ENCODE measurements around the gene SDF4. TPM values are rescaled to one million over a fixed set of nuclear protein-coding genes. Genes with fewer than 3 reads are reported as not detected.

The SDF4 gene
- total and polyA plus RNA-seq, 2 of the 13 experiments (the other 11 are each of a cell fraction or from before 2014, with no cell fraction given): 80.8 to 107 TPM

DNA sequence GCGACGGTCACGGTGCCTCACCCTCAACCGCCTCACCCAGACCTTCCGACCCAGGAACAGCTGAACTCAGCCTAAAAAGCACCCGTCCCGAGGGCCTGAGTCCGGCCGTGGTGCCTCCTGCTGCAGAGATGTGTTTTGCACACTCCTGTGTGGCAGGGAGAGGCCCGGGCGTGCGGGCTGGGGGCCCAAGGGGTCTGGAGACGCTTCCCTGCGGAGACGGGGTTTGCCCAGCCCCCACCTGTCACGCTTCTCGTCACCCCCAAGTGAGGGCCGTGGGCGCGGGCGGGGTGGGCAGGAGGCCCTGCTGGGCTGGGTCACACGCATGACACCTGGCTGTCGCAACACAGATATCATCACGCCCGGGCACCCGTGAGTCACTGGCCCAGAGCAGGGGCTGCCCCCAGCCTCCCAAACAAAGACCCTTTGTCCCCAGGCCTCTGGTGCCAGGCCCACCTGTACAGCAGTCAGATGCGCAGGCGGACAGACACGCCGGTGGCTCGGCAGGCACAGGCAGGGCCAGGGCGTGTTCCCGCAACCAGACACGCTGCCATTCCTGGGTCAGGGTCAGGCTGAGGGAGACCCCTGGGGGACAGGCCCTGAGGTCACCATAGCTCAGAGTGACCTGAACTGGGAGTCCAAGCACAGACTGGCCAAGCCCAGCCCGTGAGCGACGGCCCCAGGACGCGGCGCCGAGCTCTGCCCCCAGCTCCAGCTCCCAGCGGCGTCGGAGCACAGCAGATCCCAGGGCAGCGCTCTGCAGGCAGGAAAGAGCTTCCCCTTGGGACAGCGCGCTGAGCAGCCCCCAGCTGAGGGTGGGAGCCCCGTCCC lies 6.3 kb upstream of the SDF4 start (continued):
- TF ChIP-seq, protein P1, sequence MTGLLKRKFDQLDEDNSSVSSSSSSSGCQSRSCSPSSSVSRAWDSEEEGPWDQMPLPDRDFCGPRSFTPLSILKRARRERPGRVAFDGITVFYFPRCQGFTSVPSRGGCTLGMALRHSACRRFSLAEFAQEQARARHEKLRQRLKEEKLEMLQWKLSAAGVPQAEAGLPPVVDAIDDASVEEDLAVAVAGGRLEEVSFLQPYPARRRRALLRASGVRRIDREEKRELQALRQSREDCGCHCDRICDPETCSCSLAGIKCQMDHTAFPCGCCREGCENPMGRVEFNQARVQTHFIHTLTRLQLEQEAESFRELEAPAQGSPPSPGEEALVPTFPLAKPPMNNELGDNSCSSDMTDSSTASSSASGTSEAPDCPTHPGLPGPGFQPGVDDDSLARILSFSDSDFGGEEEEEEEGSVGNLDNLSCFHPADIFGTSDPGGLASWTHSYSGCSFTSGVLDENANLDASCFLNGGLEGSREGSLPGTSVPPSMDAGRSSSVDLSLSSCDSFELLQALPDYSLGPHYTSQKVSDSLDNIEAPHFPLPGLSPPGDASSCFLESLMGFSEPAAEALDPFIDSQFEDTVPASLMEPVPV (CRISPR knock-in tag; IDR thresholded peaks at IDR 0.05): peak; percentile 69; the same call in 1 of the 2 replicates
- TF ChIP-seq ATF7-NPFF (CRISPR knock-in tag; IDR thresholded peaks at IDR 0.05; ENCODE audit: low read depth) (peak; percentile 35; the same call in 1 of the 2 replicates), PRPF4 (IDR thresholded peaks at IDR 0.05; ENCODE audit: low read depth, low read length, poor library complexity, severe bottlenecking) (no peak), JUN (CRISPR knock-in tag; IDR thresholded peaks at IDR 0.05) (peak; percentile 47; the same call in 1 of the 2 replicates), BRD4 (CRISPR knock-in tag; IDR thresholded peaks at IDR 0.05) (peak; percentile 75; the same call in 1 of the 2 replicates), PPARG (CRISPR knock-in tag; conservative IDR thresholded peaks at IDR 0.05) (no peak), KLF12 (CRISPR knock-in tag; IDR thresholded peaks at IDR 0.05; ENCODE audit: borderline replicate concordance) (peak; percentile 46; the same call in 1 of the 2 replicates), RBM39 (IDR thresholded peaks at IDR 0.05; ENCODE audit: low read depth, low read length, poor library complexity, severe bottlenecking) (peak; percentile 16), GTF2F1 (IDR thresholded peaks at IDR 0.05; ENCODE audit: low read length) (no peak), ZNF660 (CRISPR knock-in tag; IDR thresholded peaks at IDR 0.05; ENCODE audit: borderline replicate concordance, low read depth) (no peak), SAFB2 (CRISPR knock-in tag; IDR thresholded peaks at IDR 0.05; ENCODE audit: borderline replicate concordance, low read depth) (peak; percentile 91), ZNF317 (CRISPR knock-in tag; IDR thresholded peaks at IDR 0.05) (no peak), CBFB (CRISPR knock-in tag; IDR thresholded peaks at IDR 0.05) (peak; percentile 38; the same call in 1 of the 2 replicates)
- TF ChIP-seq, protein P2, sequence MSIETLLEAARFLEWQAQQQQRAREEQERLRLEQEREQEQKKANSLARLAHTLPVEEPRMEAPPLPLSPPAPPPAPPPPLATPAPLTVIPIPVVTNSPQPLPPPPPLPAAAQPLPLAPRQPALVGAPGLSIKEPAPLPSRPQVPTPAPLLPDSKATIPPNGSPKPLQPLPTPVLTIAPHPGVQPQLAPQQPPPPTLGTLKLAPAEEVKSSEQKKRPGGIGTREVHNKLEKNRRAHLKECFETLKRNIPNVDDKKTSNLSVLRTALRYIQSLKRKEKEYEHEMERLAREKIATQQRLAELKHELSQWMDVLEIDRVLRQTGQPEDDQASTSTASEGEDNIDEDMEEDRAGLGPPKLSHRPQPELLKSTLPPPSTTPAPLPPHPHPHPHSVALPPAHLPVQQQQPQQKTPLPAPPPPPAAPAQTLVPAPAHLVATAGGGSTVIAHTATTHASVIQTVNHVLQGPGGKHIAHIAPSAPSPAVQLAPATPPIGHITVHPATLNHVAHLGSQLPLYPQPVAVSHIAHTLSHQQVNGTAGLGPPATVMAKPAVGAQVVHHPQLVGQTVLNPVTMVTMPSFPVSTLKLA (IDR thresholded peaks at IDR 0.05): no peak
- TF ChIP-seq, protein P3, sequence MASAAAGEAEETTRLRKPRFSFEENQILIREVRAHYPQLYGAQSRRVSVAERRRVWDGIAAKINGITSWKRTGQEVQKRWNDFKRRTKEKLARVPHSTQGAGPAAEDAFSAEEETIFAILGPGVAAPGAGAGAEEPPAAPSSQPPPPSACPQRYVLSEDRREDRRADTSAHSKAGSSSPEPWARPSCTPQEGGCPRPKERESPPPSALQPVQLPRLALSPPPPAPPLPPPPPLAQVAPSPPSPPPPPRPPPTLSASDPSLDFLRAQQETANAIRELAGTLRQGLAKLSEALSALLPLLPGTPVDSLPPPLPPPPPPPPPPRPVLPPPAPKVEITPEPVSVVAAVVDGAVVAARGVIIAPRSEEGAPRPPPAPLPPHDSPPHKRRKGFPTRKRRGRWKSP (CRISPR knock-in tag; IDR thresholded peaks at IDR 0.05): peak; percentile 49; the same call in 1 of the 2 replicates
- TF ChIP-seq, protein P4, sequence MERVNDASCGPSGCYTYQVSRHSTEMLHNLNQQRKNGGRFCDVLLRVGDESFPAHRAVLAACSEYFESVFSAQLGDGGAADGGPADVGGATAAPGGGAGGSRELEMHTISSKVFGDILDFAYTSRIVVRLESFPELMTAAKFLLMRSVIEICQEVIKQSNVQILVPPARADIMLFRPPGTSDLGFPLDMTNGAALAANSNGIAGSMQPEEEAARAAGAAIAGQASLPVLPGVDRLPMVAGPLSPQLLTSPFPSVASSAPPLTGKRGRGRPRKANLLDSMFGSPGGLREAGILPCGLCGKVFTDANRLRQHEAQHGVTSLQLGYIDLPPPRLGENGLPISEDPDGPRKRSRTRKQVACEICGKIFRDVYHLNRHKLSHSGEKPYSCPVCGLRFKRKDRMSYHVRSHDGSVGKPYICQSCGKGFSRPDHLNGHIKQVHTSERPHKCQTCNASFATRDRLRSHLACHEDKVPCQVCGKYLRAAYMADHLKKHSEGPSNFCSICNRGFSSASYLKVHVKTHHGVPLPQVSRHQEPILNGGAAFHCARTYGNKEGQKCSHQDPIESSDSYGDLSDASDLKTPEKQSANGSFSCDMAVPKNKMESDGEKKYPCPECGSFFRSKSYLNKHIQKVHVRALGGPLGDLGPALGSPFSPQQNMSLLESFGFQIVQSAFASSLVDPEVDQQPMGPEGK (CRISPR knock-in tag; IDR thresholded peaks at IDR 0.05): peak; percentile 85
- TF ChIP-seq, protein P5, sequence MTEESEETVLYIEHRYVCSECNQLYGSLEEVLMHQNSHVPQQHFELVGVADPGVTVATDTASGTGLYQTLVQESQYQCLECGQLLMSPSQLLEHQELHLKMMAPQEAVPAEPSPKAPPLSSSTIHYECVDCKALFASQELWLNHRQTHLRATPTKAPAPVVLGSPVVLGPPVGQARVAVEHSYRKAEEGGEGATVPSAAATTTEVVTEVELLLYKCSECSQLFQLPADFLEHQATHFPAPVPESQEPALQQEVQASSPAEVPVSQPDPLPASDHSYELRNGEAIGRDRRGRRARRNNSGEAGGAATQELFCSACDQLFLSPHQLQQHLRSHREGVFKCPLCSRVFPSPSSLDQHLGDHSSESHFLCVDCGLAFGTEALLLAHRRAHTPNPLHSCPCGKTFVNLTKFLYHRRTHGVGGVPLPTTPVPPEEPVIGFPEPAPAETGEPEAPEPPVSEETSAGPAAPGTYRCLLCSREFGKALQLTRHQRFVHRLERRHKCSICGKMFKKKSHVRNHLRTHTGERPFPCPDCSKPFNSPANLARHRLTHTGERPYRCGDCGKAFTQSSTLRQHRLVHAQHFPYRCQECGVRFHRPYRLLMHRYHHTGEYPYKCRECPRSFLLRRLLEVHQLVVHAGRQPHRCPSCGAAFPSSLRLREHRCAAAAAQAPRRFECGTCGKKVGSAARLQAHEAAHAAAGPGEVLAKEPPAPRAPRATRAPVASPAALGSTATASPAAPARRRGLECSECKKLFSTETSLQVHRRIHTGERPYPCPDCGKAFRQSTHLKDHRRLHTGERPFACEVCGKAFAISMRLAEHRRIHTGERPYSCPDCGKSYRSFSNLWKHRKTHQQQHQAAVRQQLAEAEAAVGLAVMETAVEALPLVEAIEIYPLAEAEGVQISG (CRISPR knock-in tag; IDR thresholded peaks at IDR 0.05): peak; percentile 61
